ENCODE measurements around the gene MLC1. TPM values are rescaled to one million over a fixed set of nuclear protein-coding genes. Genes with fewer than 3 reads are reported as not detected.

MLC1 gene
- total RNA-seq, 1 donor from 2014 or later: 0.50 TPM

DNA sequence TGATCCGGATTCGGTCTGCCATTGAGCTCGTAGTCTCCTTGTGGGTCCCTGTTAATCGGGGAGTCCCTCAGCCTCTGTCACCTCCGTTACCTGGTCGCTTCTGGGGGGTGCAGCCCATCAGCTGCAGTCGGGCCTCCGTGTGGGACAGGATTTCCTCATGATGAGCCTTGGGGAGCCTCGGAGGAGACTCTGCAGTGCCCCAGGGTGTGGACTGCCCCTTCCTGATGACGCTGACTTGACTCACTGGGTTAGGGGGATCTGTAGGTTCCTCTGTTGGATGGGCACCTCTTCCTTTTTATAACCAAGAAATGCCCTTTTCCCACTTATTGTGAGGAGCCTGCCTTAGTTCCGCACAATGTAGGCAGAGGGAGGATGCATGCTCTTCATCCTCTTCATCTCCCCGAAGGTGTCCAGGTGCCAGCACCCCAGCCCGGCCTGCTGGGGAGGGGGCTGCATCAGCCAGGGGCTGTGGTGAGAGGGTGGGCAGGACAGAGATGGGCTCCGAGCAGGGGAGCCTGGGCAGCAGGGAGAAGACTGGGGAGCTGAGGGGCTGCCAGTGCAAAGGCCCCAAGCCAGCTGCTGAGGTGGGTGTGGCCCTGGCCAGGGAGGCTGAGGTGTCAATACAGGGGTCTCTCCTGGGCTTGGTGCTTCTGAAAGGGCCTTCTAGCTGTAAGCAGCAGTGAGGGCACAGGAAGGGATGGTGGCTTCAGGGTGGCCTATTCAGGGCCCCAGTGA, 13.6 kb downstream of the MLC1 start:
- H3K27ac Mint-ChIP-seq (ENCODE audit: unreplicated experiment): no peak overlapping the region
- H3K4me1 Mint-ChIP-seq (ENCODE audit: low read depth): no peaks in the 10 kb centered on the region
- H3K36me3 Mint-ChIP-seq (ENCODE audit: low read depth): no peaks in the 10 kb centered on the region
- no peak overlapping the region for H3K4me3 Mint-ChIP-seq (ENCODE audit: unreplicated experiment)
- TF ChIP-seq, protein P1, sequence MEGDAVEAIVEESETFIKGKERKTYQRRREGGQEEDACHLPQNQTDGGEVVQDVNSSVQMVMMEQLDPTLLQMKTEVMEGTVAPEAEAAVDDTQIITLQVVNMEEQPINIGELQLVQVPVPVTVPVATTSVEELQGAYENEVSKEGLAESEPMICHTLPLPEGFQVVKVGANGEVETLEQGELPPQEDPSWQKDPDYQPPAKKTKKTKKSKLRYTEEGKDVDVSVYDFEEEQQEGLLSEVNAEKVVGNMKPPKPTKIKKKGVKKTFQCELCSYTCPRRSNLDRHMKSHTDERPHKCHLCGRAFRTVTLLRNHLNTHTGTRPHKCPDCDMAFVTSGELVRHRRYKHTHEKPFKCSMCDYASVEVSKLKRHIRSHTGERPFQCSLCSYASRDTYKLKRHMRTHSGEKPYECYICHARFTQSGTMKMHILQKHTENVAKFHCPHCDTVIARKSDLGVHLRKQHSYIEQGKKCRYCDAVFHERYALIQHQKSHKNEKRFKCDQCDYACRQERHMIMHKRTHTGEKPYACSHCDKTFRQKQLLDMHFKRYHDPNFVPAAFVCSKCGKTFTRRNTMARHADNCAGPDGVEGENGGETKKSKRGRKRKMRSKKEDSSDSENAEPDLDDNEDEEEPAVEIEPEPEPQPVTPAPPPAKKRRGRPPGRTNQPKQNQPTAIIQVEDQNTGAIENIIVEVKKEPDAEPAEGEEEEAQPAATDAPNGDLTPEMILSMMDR (IDR thresholded peaks at IDR 0.05): no peak
- H3K9me3 Mint-ChIP-seq (ENCODE audit: low read depth): no peaks in the 10 kb centered on the region
- peaks cover 1% of the 10 kb centered on the region for H3K27me3 Mint-ChIP-seq (ENCODE audit: low read depth)
- DNase-seq (ENCODE audit: low spot score): peak; percentile 73

- H3K4me1 Mint-ChIP-seq (ENCODE audit: low read depth): no peaks in the 10 kb centered on the region
- no peak overlapping the region for H3K4me3 Mint-ChIP-seq (ENCODE audit: unreplicated experiment)
- H3K36me3 Mint-ChIP-seq (ENCODE audit: low read depth): no peaks in the 10 kb centered on the region
- TF ChIP-seq, protein P1 (IDR thresholded peaks at IDR 0.05): no peak
- H3K9me3 Mint-ChIP-seq (ENCODE audit: low read depth): no peaks in the 10 kb centered on the region
- no peak overlapping the region for H3K27ac Mint-ChIP-seq (ENCODE audit: unreplicated experiment)
- peaks cover 1% of the 10 kb centered on the region for H3K27me3 Mint-ChIP-seq (ENCODE audit: low read depth)
- no peak for DNase-seq (ENCODE audit: low spot score)
Measured at GRCh38 chr22:50070366-50070765, 14.9 kb downstream of the MLC1 start.

- peaks cover 1% of the 10 kb centered on the region for H3K27me3 Mint-ChIP-seq (ENCODE audit: low read depth)
- H3K4me1 Mint-ChIP-seq (ENCODE audit: low read depth): no peaks in the 10 kb centered on the region
- no peaks in the 10 kb centered on the region for H3K9me3 Mint-ChIP-seq (ENCODE audit: low read depth)
- H3K36me3 Mint-ChIP-seq (ENCODE audit: low read depth): no peaks in the 10 kb centered on the region
- TF ChIP-seq, protein P1 (IDR thresholded peaks at IDR 0.05): no peak
- no peak overlapping the region for H3K27ac Mint-ChIP-seq (ENCODE audit: unreplicated experiment)
- no peak overlapping the region for H3K4me3 Mint-ChIP-seq (ENCODE audit: unreplicated experiment)
- DNase-seq (ENCODE audit: low spot score): no peak
Measured at GRCh38 chr22:50068096-50068495, 17.1 kb downstream of the MLC1 start.

GRCh38 chr22:50067244-50067643, 18.0 kb downstream of the MLC1 start:
- H3K27ac Mint-ChIP-seq (ENCODE audit: unreplicated experiment): no peak overlapping the region
- H3K36me3 Mint-ChIP-seq (ENCODE audit: low read depth): no peaks in the 10 kb centered on the region
- no peaks in the 10 kb centered on the region for H3K4me1 Mint-ChIP-seq (ENCODE audit: low read depth)
- no peak overlapping the region for H3K4me3 Mint-ChIP-seq (ENCODE audit: unreplicated experiment)
- no peak for DNase-seq (ENCODE audit: low spot score)
- TF ChIP-seq, protein P1 (IDR thresholded peaks at IDR 0.05): no peak
- peaks cover 1% of the 10 kb centered on the region for H3K27me3 Mint-ChIP-seq (ENCODE audit: low read depth)
- H3K9me3 Mint-ChIP-seq (ENCODE audit: low read depth): no peaks in the 10 kb centered on the region

GRCh38 chr22:50064453-50064852, 20.8 kb downstream of the MLC1 start:
- Mint-ChIP-seq H3K4me3 (ENCODE audit: unreplicated experiment) (no peak overlapping the region), H3K4me1 (ENCODE audit: low read depth) (peaks cover 6% of the 10 kb centered on the region), H3K27me3 (ENCODE audit: low read depth) (peaks cover 1% of the 10 kb centered on the region), H3K36me3 (ENCODE audit: low read depth) (no peaks in the 10 kb centered on the region), H3K27ac (ENCODE audit: unreplicated experiment) (no peak overlapping the region), H3K9me3 (ENCODE audit: low read depth) (no peaks in the 10 kb centered on the region)
- TF ChIP-seq, protein P1 (IDR thresholded peaks at IDR 0.05): no peak
- DNase-seq (ENCODE audit: low spot score): no peak

All from chondrocyte (in vitro differentiated cells).